B cell (primary cell): ENCODE data around the gene TXK. TPM values are rescaled to one million over a fixed set of nuclear protein-coding genes. Genes with fewer than 3 reads are reported as not detected.

ENCODE experiments used
- ATAC-seq: fragments of 200-7000 bp; cut with Tn5 transposase; one replicate; pipeline ENCODE4 v1.10.0; 2021; ENCODE audit warnings: low read depth, mild to moderate bottlenecking, moderate number of reproducible peaks, moderate library complexity
- CTCF ChIA-PET: fragments of 350-600 bp; sonication (Branson Sonifier 250); formaldehyde crosslinking; loops from one replicate; lab custom pipeline; 2021; ENCODE audit warnings: antibody characterized with exemption, inconsistent platforms; lab: Charles Lee
- POLR2A ChIA-PET: fragments of 350-600 bp; sonication (Branson Sonifier 250); formaldehyde crosslinking; loops from one replicate; lab custom pipeline; 2021; ENCODE audit warnings: antibody characterized with exemption; lab: Charles Lee
- DNase-seq: peaks from one replicate; pipeline ENCODE4 v3.0.0; 2013
- H2AFZ ChIP-seq: 2 replicates; pipeline ENCODE4 v1.6.1; 2012; ENCODE audit warnings: mild to moderate bottlenecking, low read depth, low read length; ENCODE audit not compliant: insufficient read depth, poor library complexity, severe bottlenecking
- H3K27ac ChIP-seq, 2 donors: 1 replicate in 1 of 2; 2 replicates in 1 of 2; pipeline ENCODE4 v1.5.1; 2012 to 2013; ENCODE audit warnings: low read length in 2 of 2, mild to moderate bottlenecking in 2 of 2, moderate library complexity in 1 of 2
- H3K27me3 ChIP-seq, 4 experiments: fragments of 200-600 bp in 1 of 4; sonication (generic) in 1 of 4; replicated peaks in 1 of 4; 1 replicate in 2 of 4; 2 replicates in 2 of 4; pipeline versions ENCODE4 v1.6.1 to v1.7.0; 2013 to 2016; ENCODE audit warnings: low read length in 3 of 4, mild to moderate bottlenecking in 2 of 4, mixed read lengths in 1 of 4, moderate library complexity in 1 of 4; ENCODE audit not compliant: insufficient read depth in 4 of 4, control insufficient read depth in 3 of 4; ENCODE audit errors: control extremely low read depth in 1 of 4
- H3K36me3 ChIP-seq, 2 experiments: replicated peaks in 1 of 2; 1 replicate in 1 of 2; 2 replicates in 1 of 2; pipeline versions ENCODE4 v1.6.1 to v1.7.1; 2013; ENCODE audit warnings: low read length in 1 of 2; ENCODE audit not compliant: insufficient read depth in 2 of 2, control insufficient read depth in 1 of 2; ENCODE audit errors: control extremely low read depth in 1 of 2, extremely low read depth in 1 of 2
- H3K4me1 ChIP-seq, 2 donors: fragments of 200-600 bp in 1 of 2; sonication (generic) in 1 of 2; 1 replicate in 1 of 2; 2 replicates in 1 of 2; pipeline versions ENCODE4 v1.5.1 to v1.6.1; 2013 to 2017; ENCODE audit warnings: low read length in 2 of 2; ENCODE audit not compliant: control insufficient read depth in 2 of 2, insufficient read depth in 2 of 2
- H3K4me2 ChIP-seq: replicated peaks from 2 replicates; pipeline ENCODE3; 2012; ENCODE audit warnings: mild to moderate bottlenecking, low read depth, low read length; ENCODE audit not compliant: poor library complexity, severe bottlenecking
- H3K4me3 ChIP-seq, 5 experiments: fragments of 200-600 bp in 1 of 5; sonication (generic) in 1 of 5; 1 replicate in 3 of 5; 2 replicates in 2 of 5; pipeline versions ENCODE4 v1.5.1 to v1.7.0; 2011 to 2016; ENCODE audit warnings: low read length in 4 of 5, mild to moderate bottlenecking in 4 of 5, low read depth in 2 of 5, control low read depth in 1 of 5, moderate library complexity in 1 of 5; ENCODE audit not compliant: insufficient read depth in 1 of 5; ENCODE audit errors: control extremely low read depth in 1 of 5, extremely low read depth in 1 of 5
- H3K79me2 ChIP-seq: fragments of 200-600 bp; sonication (generic); one replicate; pipeline ENCODE4 v1.6.0; 2016; ENCODE audit warnings: low read length; ENCODE audit not compliant: control insufficient read depth, insufficient read depth
- H3K9ac ChIP-seq: fragments of 200-600 bp; sonication (generic); 2 replicates; pipeline ENCODE4 v1.6.1; 2017; ENCODE audit warnings: mild to moderate bottlenecking, low read length, moderate library complexity
- H3K9me3 ChIP-seq, 3 donors: one replicate each; pipeline versions ENCODE4 v1.6.1 to v1.7.1; 2013; ENCODE audit warnings: low read length in 2 of 3; ENCODE audit not compliant: control insufficient read depth in 2 of 3, insufficient read depth in 1 of 3; ENCODE audit errors: control extremely low read depth in 1 of 3
- H4K20me1 ChIP-seq: 2 replicates; pipeline ENCODE4 v1.6.0; 2012; ENCODE audit warnings: mild to moderate bottlenecking, low read length; ENCODE audit not compliant: insufficient read depth, control insufficient read depth, poor library complexity, severe bottlenecking
- H3K27ac Mint-ChIP-seq: one replicate; pipeline ENCODE4 v1.8.0; 2021; ENCODE audit warnings: mixed read lengths
- H3K27me3 Mint-ChIP-seq: one replicate; pipeline ENCODE4 v1.8.0; 2021; ENCODE audit warnings: mixed read lengths
- H3K4me1 Mint-ChIP-seq: one replicate; pipeline ENCODE4 v1.8.0; 2021; ENCODE audit warnings: mixed read lengths
- H3K4me3 Mint-ChIP-seq: one replicate; pipeline ENCODE4 v1.8.0; 2021; ENCODE audit warnings: mixed read lengths
- H3K9me3 Mint-ChIP-seq: one replicate; pipeline ENCODE4 v1.8.0; 2022; ENCODE audit warnings: mixed read lengths; ENCODE audit not compliant: insufficient read depth
- CTCF ChIP-seq: fragments of 200-600 bp; IDR thresholded peaks from one replicate; pipeline ENCODE4 v1.8.0; 2022; ENCODE audit warnings: antibody characterized with exemption, mild to moderate bottlenecking
- EZH2 ChIP-seq: IDR thresholded peaks from 2 replicates; pipeline ENCODE4 v1.6.1; 2012; ENCODE audit warnings: borderline replicate concordance, low read depth, mild to moderate bottlenecking, moderate library complexity, low read length; ENCODE audit not compliant: insufficient read depth, poor library complexity, severe bottlenecking
- WGBS: methylation state at CpG from one replicate; pipeline ENCODE4 v1.1.5; 2013; ENCODE audit warnings: missing lambda C conversion rate; ENCODE audit not compliant: insufficient coverage; 5-methylcytosine and 5-hydroxymethylcytosine counted together
- intact Hi-C: fragments of 100-400 bp; cut with micrococcal nuclease; formaldehyde crosslinking; loops from one replicate; pipeline ENCODE4 v1.10.0; 2022
- polyA plus RNA-seq: library from polyadenylated mRNA; depleted of rRNA; stranded (reverse); fragments of >200 nt; gene quantifications from 2 replicates; pipeline ENCODE4 v1.2.3, GENCODE V29; 2012
- total RNA-seq, 2 donors: library from RNA; stranded (reverse); fragments of 120-200 nt in 1 of 2; gene quantifications; 1 replicate in 1 of 2; 2 replicates in 1 of 2; pipeline versions ENCODE4 v1.2.3 to v1.2.4, GENCODE V29; 2013 to 2022

TXK gene
- total and polyA plus RNA-seq, 2 donors (not counting 1 experiment from before 2014, with no cell fraction given): 0.79 to 1.1 TPM

- H3K27me3 Mint-ChIP-seq: no peaks in the 10 kb centered on the region
- Histone ChIP-seq H3K4me1 (no peaks in the 10 kb centered on the region), H3K79me2 (no peaks in the 10 kb centered on the region), H3K9ac (no peak overlapping the region), H3K36me3 (no peaks in the 10 kb centered on the region), H2AFZ (no peak overlapping the region), H3K4me3 (no peak overlapping the region), H3K27ac (no peak overlapping the region), H3K4me2 (no peak overlapping the region), H4K20me1 (no peaks in the 10 kb centered on the region), H3K9me3 (no peaks in the 10 kb centered on the region), H3K27me3 (no peaks in the 10 kb centered on the region)
- no peaks in the 10 kb centered on the region for H3K9me3 Mint-ChIP-seq
- CTCF ChIA-PET: interaction anchor here (0.9 kb wide), 1 partner anchor 68 kb away, joined by 3 read pairs; no protein-coding TSS in a partner anchor
- no peak overlapping the region for H3K27ac Mint-ChIP-seq
- H3K4me1 Mint-ChIP-seq: no peaks in the 10 kb centered on the region
- TF ChIP-seq CTCF: no peak
- TF ChIP-seq EZH2: no peak
- no peak for ATAC-seq
- DNase-seq: no peak
- intact Hi-C loops: no loop called here
- no peak overlapping the region for H3K4me3 Mint-ChIP-seq
- POLR2A ChIA-PET: no interaction called here
- WGBS: 67% methylated on average over 3 of the region's 3 CpGs
These were observed 62.9 kb downstream of the TXK start for GRCh38 chr4:48071191-48071590.

GRCh38 chr4:48069026-48069425, 65.0 kb downstream of the TXK start:
- no peak for ATAC-seq
- CTCF ChIA-PET: interaction anchor here (1.3 kb wide), 1 partner anchor 18 kb away, joined by 4 read pairs; no protein-coding TSS in a partner anchor
- intact Hi-C loops: no loop called here
- 70% methylated on average over 2 of the region's 2 CpGs for WGBS
- Histone ChIP-seq H3K4me1 (no peaks in the 10 kb centered on the region), H3K9me3 (no peaks in the 10 kb centered on the region), H3K4me3 (no peak overlapping the region), H3K79me2 (no peaks in the 10 kb centered on the region), H3K27me3 (no peaks in the 10 kb centered on the region), H3K27ac (no peak overlapping the region), H3K9ac (no peak overlapping the region), H2AFZ (no peak overlapping the region), H3K36me3 (no peaks in the 10 kb centered on the region), H4K20me1 (no peaks in the 10 kb centered on the region), H3K4me2 (no peak overlapping the region)
- Mint-ChIP-seq H3K27ac (no peak overlapping the region), H3K4me3 (no peak overlapping the region), H3K9me3 (no peaks in the 10 kb centered on the region), H3K4me1 (no peaks in the 10 kb centered on the region), H3K27me3 (no peaks in the 10 kb centered on the region)
- POLR2A ChIA-PET: no interaction called here
- TF ChIP-seq EZH2 (no peak), CTCF (no peak)
- DNase-seq: no peak
